Spleen (tissue), 7 donors: ENCODE data around the gene TCF7L1.

Source experiments
- POLR2AphosphoS5 ChIP-seq, 3 donors: sonication (generic); formaldehyde crosslinking; IDR thresholded peaks; one replicate each; pipeline ENCODE4 v1.5.1; 2017; ENCODE audit warnings: antibody characterized with exemption in 3 of 3
- TF ChIP-seq, protein P1 (sequence below), 11 experiments: fragments of 200-600 bp in 7 of 11; fragments of 450-650 bp in 4 of 11; sonication (generic) in 4 of 11; IDR thresholded peaks in 8 of 11; conservative IDR thresholded peaks in 3 of 11; 1 replicate in 7 of 11; 2 replicates in 4 of 11; pipeline versions ENCODE4 v1.4.0 to v1.8.0; 2016 to 2021; ENCODE audit warnings: antibody characterized with exemption in 11 of 11, inconsistent platforms in 4 of 11, mild to moderate bottlenecking in 1 of 11
- donor health status: DM: no; HTN: no; CAD: no; lungs with moderate emphysema.
- donor health status: DM: no; HTN: no; CAD: no.
- donor health status: DM: no; HTN: no; CAD: no.

- TF ChIP-seq, protein P1, sequence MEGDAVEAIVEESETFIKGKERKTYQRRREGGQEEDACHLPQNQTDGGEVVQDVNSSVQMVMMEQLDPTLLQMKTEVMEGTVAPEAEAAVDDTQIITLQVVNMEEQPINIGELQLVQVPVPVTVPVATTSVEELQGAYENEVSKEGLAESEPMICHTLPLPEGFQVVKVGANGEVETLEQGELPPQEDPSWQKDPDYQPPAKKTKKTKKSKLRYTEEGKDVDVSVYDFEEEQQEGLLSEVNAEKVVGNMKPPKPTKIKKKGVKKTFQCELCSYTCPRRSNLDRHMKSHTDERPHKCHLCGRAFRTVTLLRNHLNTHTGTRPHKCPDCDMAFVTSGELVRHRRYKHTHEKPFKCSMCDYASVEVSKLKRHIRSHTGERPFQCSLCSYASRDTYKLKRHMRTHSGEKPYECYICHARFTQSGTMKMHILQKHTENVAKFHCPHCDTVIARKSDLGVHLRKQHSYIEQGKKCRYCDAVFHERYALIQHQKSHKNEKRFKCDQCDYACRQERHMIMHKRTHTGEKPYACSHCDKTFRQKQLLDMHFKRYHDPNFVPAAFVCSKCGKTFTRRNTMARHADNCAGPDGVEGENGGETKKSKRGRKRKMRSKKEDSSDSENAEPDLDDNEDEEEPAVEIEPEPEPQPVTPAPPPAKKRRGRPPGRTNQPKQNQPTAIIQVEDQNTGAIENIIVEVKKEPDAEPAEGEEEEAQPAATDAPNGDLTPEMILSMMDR (IDR thresholded peaks at IDR 0.05 in 8 of 11, conservative IDR thresholded peaks at IDR 0.05 in 3 of 11): no peak
- TF ChIP-seq POLR2AphosphoS5 (IDR thresholded peaks at IDR 0.05): no peak
Measured at GRCh38 chr2:85134896-85135659, 1.9 kb downstream of the TCF7L1 start.
